ENCODE measurements around the gene GDPD3. TPM values are rescaled to one million over a fixed set of nuclear protein-coding genes. Genes with fewer than 3 reads are reported as not detected.

Gene GDPD3
- total and polyA plus RNA-seq, 2 of the 13 experiments (the other 11 are each of a cell fraction or from before 2014, with no cell fraction given), result 18.7 to 20.6 TPM

DNA sequence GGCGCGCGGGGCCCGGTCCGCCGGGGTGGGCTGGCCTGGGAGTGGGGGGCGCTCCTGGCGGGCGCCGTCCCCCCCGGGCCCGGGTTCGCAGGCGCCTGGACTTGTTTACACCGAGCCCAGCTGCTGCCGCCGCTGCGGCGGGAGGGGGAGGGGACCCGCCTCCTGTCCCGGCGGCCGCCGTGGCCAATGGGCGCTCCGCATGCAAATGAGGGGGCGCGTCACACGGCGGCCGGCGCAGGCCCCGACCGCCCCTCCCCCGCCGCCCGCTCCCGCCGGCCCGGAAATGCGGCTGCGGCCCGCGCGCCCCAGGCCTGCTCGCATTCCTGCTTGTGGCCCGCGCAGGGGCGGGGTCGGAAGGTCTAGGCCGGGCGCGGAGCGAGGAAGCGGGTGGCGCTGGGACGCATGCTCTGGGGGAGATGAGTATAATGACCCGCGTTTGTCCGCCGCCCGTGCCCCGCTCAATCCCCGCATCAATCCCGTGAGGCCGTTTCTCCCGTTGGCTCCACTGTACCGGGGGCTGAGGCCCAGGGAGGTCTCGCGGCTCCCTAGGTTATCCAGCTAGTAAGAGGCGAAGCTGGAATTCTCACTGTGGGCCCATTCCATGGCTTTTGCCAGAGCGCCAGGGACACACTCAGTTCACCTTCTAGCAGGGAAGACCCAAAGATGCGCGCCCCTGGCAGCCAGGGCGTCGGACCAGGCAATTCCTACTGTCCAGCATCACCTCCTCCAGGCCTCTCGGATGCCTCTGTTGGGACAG lies 17.1 kb downstream of the GDPD3 start, which contains the start of gene YPEL3 (continued):
- TF ChIP-seq KDM5A (IDR thresholded peaks at IDR 0.05; ENCODE audit: borderline replicate concordance, low read length) (no peak), ZNF891 (CRISPR knock-in tag; IDR thresholded peaks at IDR 0.05) (peak; percentile 92), RELA (CRISPR knock-in tag; IDR thresholded peaks at IDR 0.05) (no peak; the same call in 1 of the 2 replicates), MYNN (CRISPR knock-in tag; IDR thresholded peaks at IDR 0.05; ENCODE audit: low read depth) (no peak), ZNF333 (CRISPR knock-in tag; IDR thresholded peaks at IDR 0.05; ENCODE audit: borderline replicate concordance) (no peak), ZNF615 (CRISPR knock-in tag; IDR thresholded peaks at IDR 0.05; ENCODE audit: borderline replicate concordance) (no peak), NONO (IDR thresholded peaks at IDR 0.05) (no peak), NONO (CRISPR knock-in tag; conservative IDR thresholded peaks at IDR 0.05) (peak; percentile 57; the same call in 1 of the 2 replicates), ZNF382 (CRISPR knock-in tag; IDR thresholded peaks at IDR 0.05; ENCODE audit: borderline replicate concordance) (no peak), WIZ (CRISPR knock-in tag; IDR thresholded peaks at IDR 0.05) (no peak), TBX3 (IDR thresholded peaks at IDR 0.05; ENCODE audit: borderline replicate concordance) (no peak), ZSCAN12 (CRISPR knock-in tag; IDR thresholded peaks at IDR 0.05) (no peak), ASH2L (IDR thresholded peaks at IDR 0.05; ENCODE audit: insufficient read length, low read depth, low read length) (peak; percentile 45), CREM (IDR thresholded peaks at IDR 0.05) (0 out of 2 replicates have a peak, but pooled peaks have one; percentile 26), CREM (CRISPR knock-in tag; IDR thresholded peaks at IDR 0.05) (no peak), U2AF2 (IDR thresholded peaks at IDR 0.05; ENCODE audit: low read depth, low read length) (no peak), TCF7L2 (IDR thresholded peaks at IDR 0.05; ENCODE audit: low read depth, low read length) (no peak)
- TF ChIP-seq, protein P1, sequence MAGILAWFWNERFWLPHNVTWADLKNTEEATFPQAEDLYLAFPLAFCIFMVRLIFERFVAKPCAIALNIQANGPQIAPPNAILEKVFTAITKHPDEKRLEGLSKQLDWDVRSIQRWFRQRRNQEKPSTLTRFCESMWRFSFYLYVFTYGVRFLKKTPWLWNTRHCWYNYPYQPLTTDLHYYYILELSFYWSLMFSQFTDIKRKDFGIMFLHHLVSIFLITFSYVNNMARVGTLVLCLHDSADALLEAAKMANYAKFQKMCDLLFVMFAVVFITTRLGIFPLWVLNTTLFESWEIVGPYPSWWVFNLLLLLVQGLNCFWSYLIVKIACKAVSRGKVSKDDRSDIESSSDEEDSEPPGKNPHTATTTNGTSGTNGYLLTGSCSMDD (CRISPR knock-in tag; IDR thresholded peaks at IDR 0.05), result no peak
- TF ChIP-seq, protein P2, sequence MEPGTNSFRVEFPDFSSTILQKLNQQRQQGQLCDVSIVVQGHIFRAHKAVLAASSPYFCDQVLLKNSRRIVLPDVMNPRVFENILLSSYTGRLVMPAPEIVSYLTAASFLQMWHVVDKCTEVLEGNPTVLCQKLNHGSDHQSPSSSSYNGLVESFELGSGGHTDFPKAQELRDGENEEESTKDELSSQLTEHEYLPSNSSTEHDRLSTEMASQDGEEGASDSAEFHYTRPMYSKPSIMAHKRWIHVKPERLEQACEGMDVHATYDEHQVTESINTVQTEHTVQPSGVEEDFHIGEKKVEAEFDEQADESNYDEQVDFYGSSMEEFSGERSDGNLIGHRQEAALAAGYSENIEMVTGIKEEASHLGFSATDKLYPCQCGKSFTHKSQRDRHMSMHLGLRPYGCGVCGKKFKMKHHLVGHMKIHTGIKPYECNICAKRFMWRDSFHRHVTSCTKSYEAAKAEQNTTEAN (CRISPR knock-in tag; conservative IDR thresholded peaks at IDR 0.05), result peak; percentile 28
- TF ChIP-seq, protein P3, sequence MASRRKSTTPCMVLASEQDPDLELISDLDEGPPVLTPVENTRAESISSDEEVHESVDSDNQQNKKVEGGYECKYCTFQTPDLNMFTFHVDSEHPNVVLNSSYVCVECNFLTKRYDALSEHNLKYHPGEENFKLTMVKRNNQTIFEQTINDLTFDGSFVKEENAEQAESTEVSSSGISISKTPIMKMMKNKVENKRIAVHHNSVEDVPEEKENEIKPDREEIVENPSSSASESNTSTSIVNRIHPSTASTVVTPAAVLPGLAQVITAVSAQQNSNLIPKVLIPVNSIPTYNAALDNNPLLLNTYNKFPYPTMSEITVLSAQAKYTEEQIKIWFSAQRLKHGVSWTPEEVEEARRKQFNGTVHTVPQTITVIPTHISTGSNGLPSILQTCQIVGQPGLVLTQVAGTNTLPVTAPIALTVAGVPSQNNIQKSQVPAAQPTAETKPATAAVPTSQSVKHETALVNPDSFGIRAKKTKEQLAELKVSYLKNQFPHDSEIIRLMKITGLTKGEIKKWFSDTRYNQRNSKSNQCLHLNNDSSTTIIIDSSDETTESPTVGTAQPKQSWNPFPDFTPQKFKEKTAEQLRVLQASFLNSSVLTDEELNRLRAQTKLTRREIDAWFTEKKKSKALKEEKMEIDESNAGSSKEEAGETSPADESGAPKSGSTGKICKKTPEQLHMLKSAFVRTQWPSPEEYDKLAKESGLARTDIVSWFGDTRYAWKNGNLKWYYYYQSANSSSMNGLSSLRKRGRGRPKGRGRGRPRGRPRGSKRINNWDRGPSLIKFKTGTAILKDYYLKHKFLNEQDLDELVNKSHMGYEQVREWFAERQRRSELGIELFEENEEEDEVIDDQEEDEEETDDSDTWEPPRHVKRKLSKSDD (CRISPR knock-in tag; IDR thresholded peaks at IDR 0.05; ENCODE audit: low read depth), result peak; percentile 70; the same call in 1 of the 2 replicates
- TF ChIP-seq, protein P4, sequence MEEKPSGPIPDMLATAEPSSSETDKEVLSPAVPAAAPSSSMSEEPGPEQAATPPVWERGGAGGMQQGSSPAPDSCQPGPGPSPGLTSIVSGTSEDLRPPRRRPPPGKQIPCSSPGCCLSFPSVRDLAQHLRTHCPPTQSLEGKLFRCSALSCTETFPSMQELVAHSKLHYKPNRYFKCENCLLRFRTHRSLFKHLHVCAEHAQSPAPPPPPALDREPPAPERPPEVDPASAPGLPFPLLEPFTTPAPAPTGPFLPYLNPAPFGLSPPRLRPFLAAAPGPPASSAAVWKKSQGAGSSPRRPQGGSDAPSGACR (CRISPR knock-in tag; IDR thresholded peaks at IDR 0.05), result 0 out of 2 replicates have a peak, but pooled peaks have one; percentile 58
- TF ChIP-seq, protein P5, sequence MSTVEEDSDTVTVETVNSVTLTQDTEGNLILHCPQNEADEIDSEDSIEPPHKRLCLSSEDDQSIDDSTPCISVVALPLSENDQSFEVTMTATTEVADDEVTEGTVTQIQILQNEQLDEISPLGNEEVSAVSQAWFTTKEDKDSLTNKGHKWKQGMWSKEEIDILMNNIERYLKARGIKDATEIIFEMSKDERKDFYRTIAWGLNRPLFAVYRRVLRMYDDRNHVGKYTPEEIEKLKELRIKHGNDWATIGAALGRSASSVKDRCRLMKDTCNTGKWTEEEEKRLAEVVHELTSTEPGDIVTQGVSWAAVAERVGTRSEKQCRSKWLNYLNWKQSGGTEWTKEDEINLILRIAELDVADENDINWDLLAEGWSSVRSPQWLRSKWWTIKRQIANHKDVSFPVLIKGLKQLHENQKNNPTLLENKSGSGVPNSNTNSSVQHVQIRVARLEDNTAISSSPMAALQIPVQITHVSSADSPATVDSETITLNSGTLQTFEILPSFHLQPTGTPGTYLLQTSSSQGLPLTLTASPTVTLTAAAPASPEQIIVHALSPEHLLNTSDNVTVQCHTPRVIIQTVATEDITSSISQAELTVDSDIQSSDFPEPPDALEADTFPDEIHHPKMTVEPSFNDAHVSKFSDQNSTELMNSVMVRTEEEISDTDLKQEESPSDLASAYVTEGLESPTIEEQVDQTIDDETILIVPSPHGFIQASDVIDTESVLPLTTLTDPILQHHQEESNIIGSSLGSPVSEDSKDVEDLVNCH (CRISPR knock-in tag; IDR thresholded peaks at IDR 0.05), result no peak

Data from HepG2 (cell line).